Middle frontal gyrus (tissue), 1 donor: Measurements from ENCODE around the gene U2AF1L4.

Experiments used
- DNase-seq: peaks from one replicate; pipeline ENCODE4 v3.0.0-alpha.2; 2015; ENCODE audit warnings: low spot score; ENCODE audit errors: extremely low spot score

The U2AF1L4 gene

DNA sequence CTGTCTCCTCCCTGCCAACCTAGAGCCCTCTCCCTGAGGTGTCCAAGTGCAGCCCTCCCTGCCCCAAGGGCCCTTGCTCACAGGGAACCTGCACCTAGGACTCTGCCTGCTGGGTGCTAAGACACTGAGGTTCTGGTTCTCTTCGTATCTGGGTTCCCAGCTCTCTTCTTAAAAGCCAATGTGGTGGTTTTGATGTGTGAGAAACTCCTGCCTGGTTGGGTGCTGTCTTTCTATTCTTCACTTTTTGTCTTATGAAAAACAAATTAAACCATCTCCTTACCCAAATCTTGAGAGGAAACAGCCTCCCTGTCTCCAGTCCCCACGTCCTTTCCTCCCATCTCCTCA, 31.7 kb downstream of the U2AF1L4 start:
- no peak for DNase-seq

DNA sequence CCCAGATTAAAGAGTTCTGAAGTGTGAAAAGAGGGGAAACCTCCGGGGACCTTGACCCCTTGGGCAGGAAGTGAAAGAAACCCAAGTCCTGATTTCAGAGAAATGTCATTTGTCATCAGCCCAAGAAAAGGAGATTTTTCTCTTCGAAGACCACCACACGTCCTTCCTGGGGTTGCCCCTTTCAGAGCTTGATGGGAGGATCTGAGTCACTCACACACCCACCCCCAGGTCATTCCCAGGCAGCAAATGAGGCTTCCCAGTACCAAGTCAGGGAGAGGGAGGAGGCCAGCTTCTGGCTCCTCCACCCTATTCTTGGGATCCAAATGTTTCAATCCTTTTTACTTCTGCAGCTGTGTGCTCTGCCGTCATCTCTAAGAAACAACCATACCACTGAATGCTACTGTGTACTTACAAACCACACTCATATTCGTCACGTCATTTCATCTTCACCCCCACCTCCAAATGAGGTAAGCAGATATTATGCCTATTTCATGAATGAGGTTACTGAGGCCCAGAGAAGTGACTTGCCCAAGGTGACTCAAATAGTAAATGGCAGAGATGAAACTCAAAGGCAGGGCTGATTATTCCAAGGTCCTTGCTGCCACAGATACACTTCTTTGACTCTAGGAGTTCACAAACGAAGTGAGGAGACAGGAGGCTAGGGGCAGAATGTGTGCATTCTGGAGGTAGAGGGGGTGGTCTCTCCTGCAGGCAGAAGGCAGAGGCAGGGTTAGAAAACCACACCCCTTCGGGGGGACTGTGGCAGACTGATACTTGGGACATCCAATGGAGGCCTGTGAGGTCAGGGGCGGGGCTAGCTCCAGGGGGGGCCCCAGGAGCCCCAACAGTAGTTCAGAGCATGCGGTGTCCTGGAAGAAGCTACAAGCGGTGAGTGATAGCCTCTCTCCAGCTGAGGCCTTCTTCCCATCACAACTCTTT, 32.4 kb downstream of the U2AF1L4 start:
- no peak for DNase-seq

DNA sequence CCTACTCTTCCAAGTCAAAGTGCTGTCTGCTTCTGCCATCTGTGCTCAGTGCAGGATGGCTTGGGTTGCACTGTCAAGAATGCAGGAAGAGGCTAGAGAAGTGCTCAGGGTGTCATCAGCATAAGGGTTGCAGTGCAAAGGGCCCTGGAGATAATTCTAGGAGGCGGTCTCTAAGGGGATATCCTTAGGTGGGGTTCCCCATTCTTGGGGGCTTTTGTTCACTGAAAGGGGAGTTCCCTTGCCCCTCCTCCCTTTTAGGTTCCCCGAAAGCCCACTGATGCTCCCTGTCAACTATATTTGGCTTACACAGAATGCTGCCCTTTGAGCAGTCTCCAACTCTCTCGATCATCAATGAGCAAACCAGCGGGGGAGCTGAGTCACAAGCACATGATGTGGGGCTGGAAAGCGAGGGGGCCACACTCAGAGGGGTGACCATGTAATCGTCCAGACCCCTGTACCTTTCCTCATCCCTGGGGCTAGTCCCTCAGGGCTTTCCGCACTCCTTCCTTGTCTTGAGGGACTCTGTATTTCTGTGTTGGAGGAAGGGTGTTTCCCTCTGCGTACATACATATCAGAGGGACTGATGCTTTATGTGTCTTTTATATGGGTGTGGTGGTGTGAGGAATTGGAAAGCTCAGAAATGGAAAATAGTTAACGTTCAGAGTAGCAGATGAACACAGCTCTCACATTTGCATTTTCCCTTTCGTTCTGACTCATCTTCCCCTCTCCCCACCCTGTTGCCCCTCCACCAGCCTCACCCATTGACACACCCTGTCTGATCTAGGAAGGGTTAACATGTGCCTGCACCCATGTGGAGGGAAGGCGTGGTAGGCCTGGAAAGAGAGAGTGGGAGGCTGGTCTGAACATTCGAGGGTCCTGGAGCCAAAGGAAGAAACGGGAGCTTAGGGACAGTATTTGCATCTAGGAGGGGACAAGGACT, 34.2 kb downstream of the U2AF1L4 start:
- DNase-seq, result no peak

- DNase-seq, result no peak
These were observed 36.8 kb downstream of the U2AF1L4 start for GRCh38 chr19:35708391-35708790.

DNA sequence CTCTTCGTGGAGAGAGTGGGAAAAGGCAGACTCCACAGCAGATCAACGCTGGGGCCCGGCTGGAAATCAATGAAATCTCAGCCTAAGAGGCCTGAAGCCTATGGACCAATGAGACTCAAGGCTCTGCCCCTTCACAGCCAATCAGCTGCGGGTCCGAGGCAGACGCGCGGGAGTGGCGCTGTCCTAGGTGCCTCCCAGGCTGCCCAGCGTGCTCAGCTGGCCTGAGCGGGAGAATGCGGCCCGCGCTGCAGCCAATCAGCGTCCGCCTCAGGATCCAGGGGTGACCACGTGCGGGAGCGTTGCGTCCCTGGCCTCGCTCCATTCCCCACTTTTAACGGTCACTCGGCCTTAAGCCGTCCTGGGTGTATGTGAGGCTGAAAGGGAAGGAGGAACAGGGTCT, 41.0 kb downstream of the U2AF1L4 start, which contains the start of gene ZBTB32:
Gene ZBTB32, plus strand, starts transcription at position 341 of the 400 bp plus-strand sequence. CDS start 10,069 bp downstream, outside the sequence.
- no peak for DNase-seq

DNA sequence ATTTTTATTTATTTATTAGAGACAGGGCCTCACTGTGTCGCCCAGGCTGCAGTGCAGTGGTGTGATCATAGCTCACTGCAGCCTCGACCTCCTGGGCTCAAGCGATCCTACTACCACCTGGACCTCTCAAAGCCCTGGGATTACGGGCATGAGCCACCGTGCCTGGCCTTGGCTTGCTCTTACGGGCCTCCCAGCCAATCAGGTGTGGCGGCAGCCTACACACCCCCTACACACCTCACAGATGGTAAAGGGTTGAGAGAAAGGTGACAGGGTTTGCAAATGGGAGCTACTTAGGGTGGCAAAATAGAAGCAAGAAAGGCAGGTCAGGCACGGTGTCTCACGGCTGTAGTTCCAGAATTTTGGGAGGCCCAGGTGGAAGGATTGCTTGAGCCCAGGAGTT, 41.9 kb downstream of the U2AF1L4 start:
- no peak for DNase-seq

DNA sequence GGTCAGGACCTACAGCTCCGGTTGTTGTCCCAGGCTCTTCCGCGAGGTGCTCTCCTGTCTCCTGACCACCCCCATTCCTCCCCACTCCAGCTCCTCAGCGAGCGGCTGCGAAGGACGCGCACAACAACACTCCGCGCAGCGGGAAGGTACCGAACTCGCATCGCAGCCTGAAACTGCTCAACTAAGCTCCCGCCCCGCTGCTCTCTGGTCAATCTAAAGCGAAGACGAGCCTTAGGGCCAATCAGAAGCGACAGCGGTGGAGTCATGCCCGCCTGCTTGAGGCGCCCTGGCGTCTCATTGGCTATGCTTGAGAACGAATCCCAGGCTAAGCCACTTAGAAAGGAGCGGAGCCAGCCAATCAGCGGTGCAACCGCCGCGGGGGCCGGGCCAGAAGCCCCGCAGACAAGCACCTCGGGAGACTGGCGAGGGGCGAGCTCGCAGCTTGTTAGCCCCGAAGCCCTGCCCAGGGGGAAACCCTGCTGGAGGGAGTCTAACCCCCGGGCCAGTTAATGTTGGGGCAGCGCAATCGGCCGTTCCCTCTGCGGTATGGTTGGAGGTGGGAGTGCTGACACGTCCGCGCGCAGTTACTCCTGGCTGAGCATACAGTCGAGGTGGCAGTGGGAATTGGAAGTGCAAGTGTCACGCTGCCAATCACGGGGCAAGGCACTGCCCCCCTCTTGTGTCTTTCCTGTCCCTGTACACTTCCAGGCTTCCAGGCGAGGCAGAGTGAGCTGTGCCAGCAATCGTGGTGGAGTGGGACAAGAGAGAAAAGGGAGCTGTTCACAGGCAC, 42.8 kb downstream of the U2AF1L4 start:
- DNase-seq, result peak; percentile 98

DNA sequence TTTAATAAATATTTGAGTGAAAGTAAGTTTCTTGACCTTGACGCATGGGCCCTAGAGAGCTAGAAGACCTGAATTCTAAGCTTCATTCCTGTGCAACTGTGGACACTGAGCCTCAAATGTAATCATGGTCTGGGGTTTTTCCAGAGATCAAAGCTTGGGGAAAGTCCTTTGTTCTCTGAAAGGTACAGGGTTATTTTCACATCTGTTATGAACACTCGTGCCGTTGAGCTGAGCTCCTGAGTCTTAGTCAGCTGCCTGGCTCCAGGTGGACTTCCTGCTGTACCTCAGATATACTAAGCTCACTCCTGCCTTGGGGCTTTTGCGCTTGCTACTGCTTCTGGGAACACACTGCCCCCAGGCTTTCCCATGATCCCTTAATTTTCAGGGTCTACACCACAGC, 48.4 kb downstream of the U2AF1L4 start:
- no peak for DNase-seq

GRCh38 chr19:35695895-35696422, 49.3 kb downstream of the U2AF1L4 start:
- DNase-seq, result no peak

DNA sequence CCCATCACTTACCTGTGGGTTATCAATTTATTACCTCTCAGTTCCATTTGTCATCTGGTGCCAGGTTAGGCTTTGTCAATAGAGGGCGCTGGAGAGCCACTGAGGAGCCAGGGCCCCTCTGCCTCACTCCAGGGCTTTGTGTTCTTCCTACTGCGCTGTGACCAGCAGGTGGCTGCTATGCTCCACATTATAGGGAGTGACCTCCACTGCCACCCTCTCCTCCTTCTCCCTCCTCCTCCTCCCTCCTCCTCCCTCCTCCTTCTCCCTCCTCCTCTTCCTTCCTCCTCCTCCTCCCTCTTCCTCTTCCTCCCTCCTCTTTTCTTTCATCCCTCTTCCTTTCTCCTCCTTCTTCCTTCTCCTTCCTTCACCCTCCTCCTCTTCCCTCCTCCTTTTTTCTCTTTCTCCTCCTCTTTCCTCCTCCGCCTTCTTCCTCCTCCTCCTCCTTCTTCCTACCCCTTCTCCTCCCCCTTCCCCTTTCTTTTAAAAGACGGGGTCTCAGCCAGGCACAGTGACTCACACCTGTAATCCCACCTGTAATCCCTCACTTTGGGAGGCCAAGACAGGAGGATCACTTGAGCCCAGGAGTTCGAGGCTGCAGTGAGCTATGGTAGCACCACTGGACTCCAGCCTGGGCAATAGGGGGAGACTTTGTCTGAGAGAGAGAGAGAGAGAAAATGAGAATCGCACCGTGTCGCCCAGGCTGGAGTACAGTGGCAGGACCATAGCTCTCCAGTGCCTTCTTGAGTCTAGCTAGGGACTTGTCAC, 51.2 kb downstream of the U2AF1L4 start:
- peak; percentile 65 for DNase-seq

- no peak for DNase-seq
These were observed 51.8 kb downstream of the U2AF1L4 start for GRCh38 chr19:35693422-35693821.
